Fibroblast of villous mesenchyme (primary cell): Measurements from ENCODE around the gene SPINK1. TPM values are rescaled to one million over a fixed set of nuclear protein-coding genes. Genes with fewer than 3 reads are reported as not detected.

ENCODE experiments used
- DNase-seq: peaks from one replicate; pipeline ENCODE4 v3.0.0-alpha.2; 2010; ENCODE audit warnings: low read depth
- H3K4me3 ChIP-seq: 2 replicates; pipeline ENCODE4 v1.5.1; 2011; ENCODE audit warnings: low read depth, mild to moderate bottlenecking, low read length
- CTCF ChIP-seq: IDR thresholded peaks from 2 replicates; pipeline ENCODE4 v1.5.1; 2012; ENCODE audit warnings: low read depth, mild to moderate bottlenecking, low read length; ENCODE audit not compliant: insufficient read depth
- total RNA-seq: library from RNA; depleted of rRNA; stranded (reverse); fragments of >200 nt; gene quantifications from 2 replicates; pipeline ENCODE4 v1.2.3, GENCODE V29; 2012

SPINK1 gene
- total RNA-seq: 0.32 TPM in 1 of 2 replicates, not detected in the other

GRCh38 chr5:147831465-147831864 is at the start of gene SPINK1:
Gene SPINK1, minus strand, starts transcription at chr5:147831671. Its CDS starts 94 bp downstream, at chr5:147831577.
- TF ChIP-seq CTCF: no peak
- H3K4me3 ChIP-seq: no peak within 1 kb of the TSS
- no peak for DNase-seq

GRCh38 chr5:147880487-147880886 is 49.0 kb upstream of the SPINK1 start:
- no peak overlapping the region for H3K4me3 ChIP-seq
- no peak for TF ChIP-seq CTCF
- no peak for DNase-seq

- TF ChIP-seq CTCF: no peak
- DNase-seq: no peak
- no peak overlapping the region for H3K4me3 ChIP-seq
These were observed 48.3 kb upstream of the SPINK1 start for GRCh38 chr5:147879784-147880183.

GRCh38 chr5:147878066-147878759 is 46.7 kb upstream of the SPINK1 start, which contains the start of gene SCGB3A2:
Gene SCGB3A2, plus strand, starts transcription at chr5:147878711. Its CDS starts 93 bp downstream, at chr5:147878804.
- no peak within 1 kb of the TSS for H3K4me3 ChIP-seq
- no peak for TF ChIP-seq CTCF
- no peak for DNase-seq

- no peak for TF ChIP-seq CTCF
- no peak overlapping the region for H3K4me3 ChIP-seq
- no peak for DNase-seq
These were observed 45.2 kb upstream of the SPINK1 start for GRCh38 chr5:147876626-147877025.

GRCh38 chr5:147876141-147876540 is 44.7 kb upstream of the SPINK1 start:
- no peak for TF ChIP-seq CTCF
- no peak overlapping the region for H3K4me3 ChIP-seq
- DNase-seq: no peak
